Measurements from ENCODE around the gene TAF6. TPM values are rescaled to one million over a fixed set of nuclear protein-coding genes. Genes with fewer than 3 reads are reported as not detected.

TAF6 gene
- total and polyA plus RNA-seq, 2 experiments from 2014 or later = 56.3 to 141 TPM

DNA sequence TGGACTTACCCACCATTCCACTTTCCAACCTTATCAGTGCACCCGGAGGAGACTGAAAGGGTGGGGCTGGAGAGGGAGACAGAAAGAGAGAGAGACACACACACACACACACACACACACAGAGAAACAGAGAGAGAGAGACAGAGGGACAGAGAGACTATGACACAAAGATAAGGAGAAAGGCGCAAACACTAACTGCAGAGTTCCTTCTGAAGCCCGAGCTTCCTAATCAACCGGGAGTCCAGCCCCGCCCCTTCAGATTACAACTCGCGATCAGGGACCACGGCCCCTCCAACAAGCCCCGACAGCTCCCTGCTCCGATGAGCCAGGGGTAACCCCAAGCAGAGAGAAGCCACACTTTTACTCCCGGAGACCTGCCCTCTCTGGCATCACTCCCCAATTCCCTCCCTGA, 48.8 kb upstream of the TAF6 start (continued):
- TF ChIP-seq EZH2phosphoT487 (IDR thresholded peaks at IDR 0.05; ENCODE audit: unreplicated experiment) (no peak), ZNF114 (CRISPR knock-in tag; IDR thresholded peaks at IDR 0.05) (no peak), CREB1 (CRISPR knock-in tag; IDR thresholded peaks at IDR 0.05; ENCODE audit: low read depth) (no peak), EZH2 (IDR thresholded peaks at IDR 0.05; ENCODE audit: low read depth, unreplicated experiment) (no peak)
- TF ChIP-seq, protein P1, sequence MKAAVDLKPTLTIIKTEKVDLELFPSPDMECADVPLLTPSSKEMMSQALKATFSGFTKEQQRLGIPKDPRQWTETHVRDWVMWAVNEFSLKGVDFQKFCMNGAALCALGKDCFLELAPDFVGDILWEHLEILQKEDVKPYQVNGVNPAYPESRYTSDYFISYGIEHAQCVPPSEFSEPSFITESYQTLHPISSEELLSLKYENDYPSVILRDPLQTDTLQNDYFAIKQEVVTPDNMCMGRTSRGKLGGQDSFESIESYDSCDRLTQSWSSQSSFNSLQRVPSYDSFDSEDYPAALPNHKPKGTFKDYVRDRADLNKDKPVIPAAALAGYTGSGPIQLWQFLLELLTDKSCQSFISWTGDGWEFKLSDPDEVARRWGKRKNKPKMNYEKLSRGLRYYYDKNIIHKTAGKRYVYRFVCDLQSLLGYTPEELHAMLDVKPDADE (IDR thresholded peaks at IDR 0.05) = no peak

DNA sequence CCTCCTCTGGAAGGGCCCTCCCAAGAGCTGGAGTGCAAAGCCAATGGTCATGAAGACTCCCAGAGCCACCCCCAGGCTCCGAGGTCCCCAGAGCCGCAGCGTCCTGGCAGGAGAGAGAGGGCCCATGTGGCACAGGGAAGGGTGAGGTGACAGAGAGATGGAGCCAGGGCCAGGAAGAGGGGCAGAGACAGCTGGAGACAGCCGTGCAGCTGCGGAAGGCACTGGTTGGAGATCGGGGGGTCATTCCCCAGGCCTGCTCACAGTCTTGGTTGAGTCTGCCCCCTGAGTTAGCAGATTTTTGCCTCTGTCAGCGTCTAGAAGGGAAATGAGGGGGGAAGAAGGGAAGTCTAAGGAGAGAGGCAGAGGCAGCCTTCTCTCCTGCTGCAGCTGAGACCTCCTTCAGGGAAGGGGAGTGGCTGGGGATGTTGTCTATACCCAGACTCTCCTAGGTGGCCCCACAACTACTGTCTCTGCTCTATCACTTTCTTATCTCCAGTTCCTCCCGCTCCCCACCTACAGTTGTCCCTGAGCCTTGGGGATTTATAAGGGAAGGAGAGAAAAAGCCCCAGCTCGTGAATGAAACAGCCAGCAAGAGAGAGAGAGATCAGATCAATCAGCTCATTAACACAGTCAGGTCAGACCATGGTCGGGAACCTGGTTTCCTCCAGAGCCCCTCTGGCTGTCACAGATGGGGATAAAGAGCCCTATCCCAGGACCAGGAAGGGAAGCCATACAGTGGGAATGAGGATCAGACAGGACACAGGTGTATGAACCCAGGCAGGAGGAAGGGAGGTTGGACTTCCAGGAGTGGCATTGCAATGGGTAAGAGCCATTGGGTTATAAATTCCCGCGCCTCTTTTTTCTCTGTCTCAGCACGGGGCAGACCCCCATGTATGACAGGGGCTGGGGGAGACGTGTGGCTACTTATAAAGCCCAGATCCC, 48.1 kb upstream of the TAF6 start:
- H3K9me2 ChIP-seq (ENCODE audit: insufficient read depth) = no peaks in the 10 kb centered on the region
- no peak overlapping the region for H3K27ac ChIP-seq (ENCODE audit: low read depth)
- ATAC-seq (no peak), DNase-seq (ENCODE audit: low spot score) (no peak)
- peaks cover 43% of the 10 kb centered on the region for H3K27me3 Mint-ChIP-seq (ENCODE audit: insufficient read depth, low read depth, poor library complexity)
- H3K4me3 ChIP-seq = peak overlapping the region; percentile 73
- peak overlapping the region; percentile 90 for H3K4me2 ChIP-seq
- H3K79me2 ChIP-seq (replicated peaks; ENCODE audit: insufficient read depth) = no peaks in the 10 kb centered on the region
- H3K27me3 ChIP-seq (ENCODE audit: insufficient read depth) = peaks cover 16% of the 10 kb centered on the region
- H3F3A ChIP-seq (replicated peaks; ENCODE audit: low read depth) = peaks cover 28% of the 10 kb centered on the region; the same call in 1 of the 2 replicates
- no peaks in the 10 kb centered on the region; the same call in 1 of the 2 replicates for H4K20me1 ChIP-seq (replicated peaks; ENCODE audit: insufficient read depth)
- H3K36me3 Mint-ChIP-seq (ENCODE audit: low read depth) = no peaks in the 10 kb centered on the region; the same call in 2 of the 3 replicates
- TF ChIP-seq CREB1 (CRISPR knock-in tag; IDR thresholded peaks at IDR 0.05; ENCODE audit: low read depth) = no peak
- TF ChIP-seq, protein P2, sequence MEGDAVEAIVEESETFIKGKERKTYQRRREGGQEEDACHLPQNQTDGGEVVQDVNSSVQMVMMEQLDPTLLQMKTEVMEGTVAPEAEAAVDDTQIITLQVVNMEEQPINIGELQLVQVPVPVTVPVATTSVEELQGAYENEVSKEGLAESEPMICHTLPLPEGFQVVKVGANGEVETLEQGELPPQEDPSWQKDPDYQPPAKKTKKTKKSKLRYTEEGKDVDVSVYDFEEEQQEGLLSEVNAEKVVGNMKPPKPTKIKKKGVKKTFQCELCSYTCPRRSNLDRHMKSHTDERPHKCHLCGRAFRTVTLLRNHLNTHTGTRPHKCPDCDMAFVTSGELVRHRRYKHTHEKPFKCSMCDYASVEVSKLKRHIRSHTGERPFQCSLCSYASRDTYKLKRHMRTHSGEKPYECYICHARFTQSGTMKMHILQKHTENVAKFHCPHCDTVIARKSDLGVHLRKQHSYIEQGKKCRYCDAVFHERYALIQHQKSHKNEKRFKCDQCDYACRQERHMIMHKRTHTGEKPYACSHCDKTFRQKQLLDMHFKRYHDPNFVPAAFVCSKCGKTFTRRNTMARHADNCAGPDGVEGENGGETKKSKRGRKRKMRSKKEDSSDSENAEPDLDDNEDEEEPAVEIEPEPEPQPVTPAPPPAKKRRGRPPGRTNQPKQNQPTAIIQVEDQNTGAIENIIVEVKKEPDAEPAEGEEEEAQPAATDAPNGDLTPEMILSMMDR (conservative IDR thresholded peaks at IDR 0.05; ENCODE audit: low read depth in 2 of 2) = no peak
- no peak for TF ChIP-seq EZH2 (IDR thresholded peaks at IDR 0.05; ENCODE audit: low read depth, unreplicated experiment)
- no peaks in the 10 kb centered on the region for H3K9me3 Mint-ChIP-seq
- H3K4me1 ChIP-seq (ENCODE audit: insufficient read depth) = peaks cover 35% of the 10 kb centered on the region
- H3K4me1 Mint-ChIP-seq = peaks cover 53% of the 10 kb centered on the region
- H3K27ac Mint-ChIP-seq = no peak overlapping the region
- H2AFZ ChIP-seq = peak overlapping the region; percentile 57
- H3K4me3 Mint-ChIP-seq = peak overlapping the region; percentile 83
- H3K36me3 ChIP-seq (ENCODE audit: insufficient read depth) = no peaks in the 10 kb centered on the region

DNA sequence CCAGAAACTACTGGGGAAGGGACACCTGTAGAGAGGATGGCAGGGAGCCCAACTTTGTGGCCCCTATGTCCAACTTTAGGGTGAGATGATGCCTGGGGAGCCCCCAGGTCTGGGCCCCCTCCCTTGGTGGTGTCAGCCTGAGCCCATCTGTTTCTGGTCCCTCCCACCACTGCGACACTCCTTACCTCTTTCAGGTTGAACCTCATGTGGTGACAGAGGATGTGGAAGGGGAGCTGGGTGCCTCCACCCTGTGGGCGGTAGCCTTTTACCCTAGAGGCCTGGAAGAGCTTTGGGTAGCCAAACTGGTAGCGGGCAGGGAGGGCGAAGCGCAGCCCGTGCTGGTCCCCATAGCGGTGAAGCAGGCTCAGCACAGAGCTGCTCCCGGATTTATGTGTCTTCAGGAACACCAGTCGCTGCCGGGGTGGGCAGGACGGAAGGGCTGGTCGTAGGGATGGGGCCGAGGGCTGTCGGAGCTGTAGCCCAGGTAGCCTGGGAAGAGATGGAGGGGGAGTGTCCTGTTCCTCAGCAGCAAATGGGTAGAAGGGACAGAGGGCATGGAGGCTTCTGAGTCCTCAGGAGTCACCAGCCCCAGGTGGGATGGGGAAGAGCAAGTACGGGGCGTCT, 47.3 kb upstream of the TAF6 start:
- Histone ChIP-seq H3K4me1 (ENCODE audit: insufficient read depth) (peaks cover 35% of the 10 kb centered on the region), H3K9me2 (ENCODE audit: insufficient read depth) (no peaks in the 10 kb centered on the region), H3K79me2 (replicated peaks; ENCODE audit: insufficient read depth) (no peaks in the 10 kb centered on the region), H3K27me3 (ENCODE audit: insufficient read depth) (peaks cover 16% of the 10 kb centered on the region), H3K4me2 (peak overlapping the region; percentile 90; the same call in 1 of the 2 replicates), H3K4me3 (0 out of 2 replicates have a peak overlapping the region, but pooled peaks have one; percentile 73), H3K36me3 (ENCODE audit: insufficient read depth) (no peaks in the 10 kb centered on the region), H3F3A (replicated peaks; ENCODE audit: low read depth) (peaks cover 28% of the 10 kb centered on the region; the same call in 1 of the 2 replicates), H4K20me1 (replicated peaks; ENCODE audit: insufficient read depth) (no peaks in the 10 kb centered on the region; the same call in 1 of the 2 replicates), H3K27ac (ENCODE audit: low read depth) (no peak overlapping the region), H2AFZ (no peak overlapping the region)
- H3K4me3 Mint-ChIP-seq = peak overlapping the region; percentile 83; the same call in 2 of the 3 replicates
- no peak for DNase-seq (ENCODE audit: low spot score)
- no peak for ATAC-seq
- H3K27me3 Mint-ChIP-seq (ENCODE audit: insufficient read depth, low read depth, poor library complexity) = peaks cover 40% of the 10 kb centered on the region
- H3K9me3 Mint-ChIP-seq = no peaks in the 10 kb centered on the region
- peaks cover 50% of the 10 kb centered on the region for H3K4me1 Mint-ChIP-seq
- H3K36me3 Mint-ChIP-seq (ENCODE audit: low read depth) = no peaks in the 10 kb centered on the region; the same call in 2 of the 3 replicates
- no peak overlapping the region for H3K27ac Mint-ChIP-seq
- no peak for TF ChIP-seq NANOG (IDR thresholded peaks at IDR 0.05; ENCODE audit: borderline replicate concordance)
- TF ChIP-seq CREB1 (CRISPR knock-in tag; IDR thresholded peaks at IDR 0.05; ENCODE audit: low read depth) = no peak
- TF ChIP-seq, protein P2 (conservative IDR thresholded peaks at IDR 0.05; ENCODE audit: low read depth in 2 of 2) = no peak
